Activated B cell treated with CpG ODN at 0.5 μM for 24 hours (primary cell): ENCODE results near the gene PNMT. TPM values are rescaled to one million over a fixed set of nuclear protein-coding genes. Genes with fewer than 3 reads are reported as not detected.

Source experiments
- ATAC-seq: fragments of 200-7000 bp; cut with Tn5 transposase; one replicate; pipeline ENCODE4 v1.10.0; 2021; ENCODE audit warnings: low read depth, mild to moderate bottlenecking, moderate library complexity
- CTCF ChIA-PET: fragments of 350-600 bp; sonication (Branson Sonifier 250); formaldehyde crosslinking; loops from one replicate; lab custom pipeline; 2021; ENCODE audit warnings: antibody characterized with exemption; lab: Charles Lee
- POLR2A ChIA-PET: fragments of 350-600 bp; sonication (Branson Sonifier 250); formaldehyde crosslinking; loops from one replicate; lab custom pipeline; 2021; ENCODE audit warnings: antibody characterized with exemption; lab: Charles Lee
- DNase-seq: peaks from one replicate; pipeline ENCODE4 v3.0.0; 2022
- H3K27ac Mint-ChIP-seq: one replicate; pipeline ENCODE4 v1.8.0; 2020; ENCODE audit warnings: mixed read lengths
- H3K27me3 Mint-ChIP-seq: one replicate; pipeline ENCODE4 v1.8.0; 2021; ENCODE audit warnings: mixed read lengths
- H3K36me3 Mint-ChIP-seq: one replicate; pipeline ENCODE4 v1.8.0; 2021; ENCODE audit warnings: low read depth, mixed read lengths
- H3K4me1 Mint-ChIP-seq: one replicate; pipeline ENCODE4 v1.8.0; 2021; ENCODE audit warnings: mixed read lengths
- H3K4me3 Mint-ChIP-seq: one replicate; pipeline ENCODE4 v1.8.0; 2020; ENCODE audit warnings: mild to moderate bottlenecking, mixed read lengths
- H3K9me3 Mint-ChIP-seq: one replicate; pipeline ENCODE4 v1.8.0; 2020; ENCODE audit warnings: mixed read lengths
- CTCF ChIP-seq: fragments of 200-600 bp; IDR thresholded peaks from one replicate; pipeline ENCODE4 v1.8.0; 2022; ENCODE audit warnings: antibody characterized with exemption, mild to moderate bottlenecking
- intact Hi-C: fragments of 100-400 bp; cut with micrococcal nuclease; formaldehyde crosslinking; loops from one replicate; pipeline ENCODE4 v1.15.1; 2024
- total RNA-seq: library from RNA; stranded (reverse); gene quantifications from 2 replicates; pipeline ENCODE4 v1.2.3, GENCODE V29; 2022

Gene PNMT
- total RNA-seq, 1 donor from 2014 or later, result not detected

- intact Hi-C loops, result no loop called here
- Mint-ChIP-seq H3K36me3 (no peaks in the 10 kb centered on the region), H3K27ac (no peak overlapping the region), H3K4me1 (no peaks in the 10 kb centered on the region), H3K4me3 (no peak overlapping the region), H3K27me3 (no peaks in the 10 kb centered on the region), H3K9me3 (no peaks in the 10 kb centered on the region)
- no peak for DNase-seq
- ATAC-seq, result no peak
- no peak for TF ChIP-seq CTCF
- CTCF ChIA-PET, result no interaction called here
- POLR2A ChIA-PET, result no interaction called here
These were observed 47.3 kb downstream of the PNMT start for GRCh38 chr17:39715375-39716072.

- intact Hi-C loops, result no loop called here
- CTCF ChIA-PET, result no interaction called here
- H3K4me1 Mint-ChIP-seq, result no peaks in the 10 kb centered on the region
- no peaks in the 10 kb centered on the region for H3K9me3 Mint-ChIP-seq
- no peaks in the 10 kb centered on the region for H3K27me3 Mint-ChIP-seq
- DNase-seq (no peak), ATAC-seq (no peak)
- H3K27ac Mint-ChIP-seq, result no peak overlapping the region
- no peak overlapping the region for H3K4me3 Mint-ChIP-seq
- TF ChIP-seq CTCF, result no peak
- H3K36me3 Mint-ChIP-seq, result no peaks in the 10 kb centered on the region
- POLR2A ChIA-PET, result interaction anchor here (0.6 kb wide), 1 partner anchor 846 kb away, joined by 8 read pairs; the partner anchor contains the start of gene LASP1
These were observed 48.0 kb downstream of the PNMT start for GRCh38 chr17:39716073-39716818.

GRCh38 chr17:39716879-39717536, 48.8 kb downstream of the PNMT start:
- no peak for ATAC-seq
- Mint-ChIP-seq H3K27me3 (no peaks in the 10 kb centered on the region), H3K4me3 (no peak overlapping the region), H3K27ac (no peak overlapping the region), H3K4me1 (no peaks in the 10 kb centered on the region), H3K9me3 (no peaks in the 10 kb centered on the region), H3K36me3 (no peaks in the 10 kb centered on the region)
- intact Hi-C loops, result no loop called here
- ChIA-PET POLR2A (no interaction called here), CTCF (no interaction called here)
- no peak for TF ChIP-seq CTCF
- no peak for DNase-seq

- intact Hi-C loops, result no loop called here
These were observed 49.4 kb downstream of the PNMT start for GRCh38 chr17:39717660-39718059.

More at GRCh38 chr17:39717660-39718059, 49.4 kb downstream of the PNMT start:
- H3K4me3 Mint-ChIP-seq, result no peak overlapping the region
- H3K27me3 Mint-ChIP-seq, result no peaks in the 10 kb centered on the region
- no peak for TF ChIP-seq CTCF
- no peaks in the 10 kb centered on the region for H3K36me3 Mint-ChIP-seq
- no peaks in the 10 kb centered on the region for H3K4me1 Mint-ChIP-seq
- DNase-seq, result no peak
- no peak overlapping the region for H3K27ac Mint-ChIP-seq
- CTCF ChIA-PET, result no interaction called here
- ATAC-seq, result no peak
- POLR2A ChIA-PET, result no interaction called here
- no peaks in the 10 kb centered on the region for H3K9me3 Mint-ChIP-seq
